Lung (tissue), 12 donors: Measurements from ENCODE around the gene UIMC1. TPM values are rescaled to one million over a fixed set of nuclear protein-coding genes. Genes with fewer than 3 reads are reported as not detected.

Experiments
- ATAC-seq: fragments of 200-7000 bp; cut with Tn5 transposase; one replicate; pipeline ENCODE4 v1.9.1; 2020; ENCODE audit warnings: moderate number of reproducible peaks; ENCODE audit not compliant: insufficient read depth, low FRiP score
- DNase-seq, 3 donors: peaks; one replicate each; pipeline ENCODE4 v3.0.0-alpha.2; 2013 to 2017
- H3K27ac ChIP-seq, 2 donors: one replicate each; pipeline ENCODE4 v1.5.1; 2013; ENCODE audit warnings: mild to moderate bottlenecking in 2 of 2, moderate library complexity in 2 of 2, control low read depth in 1 of 2, inconsistent platforms in 1 of 2, low read depth in 1 of 2, low read length in 1 of 2
- H3K27me3 ChIP-seq, 3 donors: one replicate each; pipeline ENCODE4 v1.5.1; 2013; ENCODE audit warnings: low read length in 2 of 3; ENCODE audit not compliant: control insufficient read depth in 3 of 3, insufficient read depth in 3 of 3
- H3K36me3 ChIP-seq, 4 donors: one replicate each; pipeline ENCODE4 v1.5.1; 2013; ENCODE audit warnings: low read length in 4 of 4, mild to moderate bottlenecking in 1 of 4, moderate library complexity in 1 of 4; ENCODE audit not compliant: control insufficient read depth in 4 of 4, insufficient read depth in 4 of 4
- H3K4me1 ChIP-seq, 5 donors: one replicate each; pipeline ENCODE4 v1.5.1; 2013; ENCODE audit warnings: low read length in 5 of 5, mild to moderate bottlenecking in 2 of 5, moderate library complexity in 1 of 5; ENCODE audit not compliant: control insufficient read depth in 5 of 5, insufficient read depth in 5 of 5
- H3K4me3 ChIP-seq: one replicate; pipeline ENCODE4 v1.5.1; 2013; ENCODE audit warnings: mild to moderate bottlenecking, control low read depth, moderate library complexity
- H3K9ac ChIP-seq, 2 donors: one replicate each; pipeline ENCODE4 v1.5.1; 2013; ENCODE audit warnings: low read length in 2 of 2, control low read depth in 1 of 2; ENCODE audit not compliant: insufficient read depth in 1 of 2
- H3K9me3 ChIP-seq, 4 donors: one replicate each; pipeline ENCODE4 v1.5.1; 2013; ENCODE audit warnings: low read length in 3 of 4, mild to moderate bottlenecking in 1 of 4, moderate library complexity in 1 of 4; ENCODE audit not compliant: control insufficient read depth in 4 of 4, insufficient read depth in 3 of 4
- CTCF ChIP-seq: IDR thresholded peaks from 2 replicates; pipeline ENCODE4 v1.5.1; 2012; ENCODE audit warnings: mild to moderate bottlenecking; ENCODE audit errors: control extremely low read depth, extremely low read depth
- WGBS, 2 donors: extraction: QIAGEN DNeasy Blood & Tissue Kit; methylation state at CpG; one replicate each; pipeline ENCODE4 v1.1.7; 2013; 5-methylcytosine and 5-hydroxymethylcytosine counted together
- polyA plus RNA-seq, 2 donors: library from polyadenylated mRNA; stranded (reverse); fragments of 200-250 nt; gene quantifications; one replicate each; pipeline ENCODE4 v1.2.1, GENCODE V29; 2013
- total RNA-seq, 2 donors: library from RNA; depleted of rRNA in 1 of 2; stranded (reverse); fragments of >200 nt in 1 of 2; gene quantifications; one replicate each; pipeline ENCODE4 v1.2.1, GENCODE V29; 2014 to 2021
- donor health status: control.
- donor health status: control.
- donor health status: Bipolar disorder and iron deficiency.
- donor health status: healthy.
- donor health status: DM: yes; HTN: yes; CAD: no.

The UIMC1 gene
- total and polyA plus RNA-seq, 4 donors: 21.6 to 50.8 (median 27.9) TPM

GRCh38 chr5:176912115-176912514 is 94.5 kb downstream of the UIMC1 start:
- H3K9ac ChIP-seq: no peak overlapping the region
- WGBS, 2 donors: 79 to 83% methylated on average over 2 of the region's 2 CpGs
- peaks cover 0 to 2% (median 0%) of the 10 kb centered on the region in 5 donors for H3K4me1 ChIP-seq
- no peak for TF ChIP-seq CTCF
- no peak for ATAC-seq
- no peak overlapping the region for H3K4me3 ChIP-seq
- DNase-seq: no peak
- H3K27me3 ChIP-seq: no peaks in the 10 kb centered on the region
- H3K9me3 ChIP-seq: peaks cover 0 to 2% (median 0%) of the 10 kb centered on the region in 4 donors
- H3K36me3 ChIP-seq: peaks cover 3 to 8% (median 5%) of the 10 kb centered on the region in 4 donors
- no peak overlapping the region for H3K27ac ChIP-seq

GRCh38 chr5:176908675-176909368 is 97.8 kb downstream of the UIMC1 start:
- no peak for TF ChIP-seq CTCF
- H3K4me3 ChIP-seq: no peak overlapping the region
- peaks cover 0 to 2% (median 0%) of the 10 kb centered on the region in 5 donors for H3K4me1 ChIP-seq
- peaks cover 23 to 37% (median 32%) of the 10 kb centered on the region in 4 donors for H3K36me3 ChIP-seq
- H3K27ac ChIP-seq: no peak overlapping the region
- peaks cover 0 to 2% (median 0%) of the 10 kb centered on the region in 4 donors for H3K9me3 ChIP-seq
- no peak overlapping the region for H3K9ac ChIP-seq
- H3K27me3 ChIP-seq: no peaks in the 10 kb centered on the region
- DNase-seq (no peak), ATAC-seq (no peak)
- 81 to 88% methylated on average over 5 of the region's 5 CpGs for WGBS, 2 donors

GRCh38 chr5:176906796-176907195 is 99.8 kb downstream of the UIMC1 start:
- ATAC-seq: no peak
- Histone ChIP-seq H3K27ac (no peak overlapping the region), H3K36me3 (peaks cover 25 to 43% (median 34%) of the 10 kb centered on the region in 4 donors), H3K4me1 (peaks cover 0 to 3% (median 0%) of the 10 kb centered on the region in 5 donors), H3K27me3 (no peaks in the 10 kb centered on the region), H3K9ac (no peak overlapping the region), H3K9me3 (peaks cover 0 to 2% (median 0%) of the 10 kb centered on the region in 4 donors), H3K4me3 (no peak overlapping the region)
- WGBS, 2 donors: 94% methylated on average over 3 of the region's 3 CpGs
- no peak for TF ChIP-seq CTCF
- no peak for DNase-seq

GRCh38 chr5:176906126-176906525 is 100.5 kb downstream of the UIMC1 start:
- no peak for DNase-seq
- Histone ChIP-seq H3K9ac (no peak overlapping the region), H3K27ac (no peak overlapping the region), H3K27me3 (no peaks in the 10 kb centered on the region), H3K4me1 (peaks cover 0 to 3% (median 0%) of the 10 kb centered on the region in 5 donors), H3K9me3 (peaks cover 0 to 2% (median 0%) of the 10 kb centered on the region in 4 donors), H3K4me3 (no peak overlapping the region), H3K36me3 (peaks cover 25 to 43% (median 33%) of the 10 kb centered on the region in 4 donors)
- no peak for ATAC-seq
- TF ChIP-seq CTCF: no peak
- WGBS, 2 donors: 83 to 100% methylated on average over 1 of the region's 1 CpG
